H1 (cell line): ENCODE measurements around the gene PRRC2A. TPM values are rescaled to one million over a fixed set of nuclear protein-coding genes. Genes with fewer than 3 reads are reported as not detected.

Experiments used
- CTCF ChIA-PET: fragments of 300-600 bp; sonication (Branson Sonifier 250); formaldehyde crosslinking; loops from one replicate; lab custom pipeline; 2021; ENCODE audit not compliant: partially characterized antibody; lab: Charles Lee
- POLR2A ChIA-PET: fragments of 300-600 bp; sonication (Branson Sonifier 250); formaldehyde crosslinking; loops from one replicate; lab custom pipeline; 2021; ENCODE audit warnings: inconsistent platforms; ENCODE audit not compliant: partially characterized antibody; lab: Charles Lee
- DNase-seq, 2 experiments: peaks; one replicate each; pipeline versions ENCODE4 v3.0.0 to v3.0.0-alpha.2; 2010 to 2022; ENCODE audit warnings: low spot score in 2 of 2, low read depth in 1 of 2, mixed read lengths in 1 of 2
- FAIRE-seq: peaks from 2 replicates; lab custom pipeline; 2011; peaks lifted over from hg19 to GRCh38; lab: Jason Lieb, UNC
- H2AFZ ChIP-seq: 2 replicates; pipeline ENCODE4 v1.8.1; 2012; ENCODE audit warnings: low read length, inconsistent platforms
- H2AK5ac ChIP-seq: 2 replicates; pipeline ENCODE4 v1.6.1; 2013; ENCODE audit warnings: low read depth, low read length
- H2BK120ac ChIP-seq: replicated peaks from 2 replicates; pipeline ENCODE3; 2013; ENCODE audit warnings: low read depth, low read length, inconsistent platforms
- H2BK12ac ChIP-seq: 2 replicates; pipeline ENCODE4 v1.6.1; 2013; ENCODE audit warnings: low read depth, low read length
- H2BK15ac ChIP-seq: 2 replicates; pipeline ENCODE4 v1.6.1; 2013; ENCODE audit warnings: low read length
- H2BK20ac ChIP-seq: 2 replicates; pipeline ENCODE4 v1.6.1; 2013; ENCODE audit warnings: low read length
- H2BK5ac ChIP-seq: 2 replicates; pipeline ENCODE4 v1.6.1; 2013; ENCODE audit warnings: low read depth, low read length
- H3K14ac ChIP-seq: 2 replicates; pipeline ENCODE4 v1.6.1; 2013; ENCODE audit warnings: inconsistent platforms; ENCODE audit not compliant: insufficient read length
- H3K18ac ChIP-seq: 2 replicates; pipeline ENCODE4 v1.6.1; 2013; ENCODE audit warnings: low read length; ENCODE audit errors: extremely low read depth
- H3K23ac ChIP-seq: 2 replicates; pipeline ENCODE4 v1.6.1; 2013; ENCODE audit warnings: inconsistent platforms; ENCODE audit not compliant: insufficient read length
- H3K23me2 ChIP-seq: 2 replicates; pipeline ENCODE4 v1.6.1; 2013; ENCODE audit warnings: low read depth, low read length
- H3K27ac ChIP-seq: 2 replicates; pipeline ENCODE4 v1.6.1; 2011; ENCODE audit warnings: low read depth, low read length, inconsistent platforms
- H3K27me3 ChIP-seq, 4 experiments: replicated peaks in 1 of 4; 1 replicate in 1 of 4; 2 replicates in 3 of 4; pipeline versions ENCODE4 v1.6.1 to v1.8.1; 2011 to 2013; ENCODE audit warnings: low read length in 3 of 4, mild to moderate bottlenecking in 3 of 4, inconsistent platforms in 2 of 4, mixed read lengths in 2 of 4, moderate library complexity in 1 of 4; ENCODE audit not compliant: control insufficient read depth in 3 of 4, insufficient read depth in 3 of 4; ENCODE audit errors: extremely low read depth in 1 of 4
- H3K36me3 ChIP-seq, 4 experiments: 2 replicates each; pipeline versions ENCODE4 v1.6.1 to v1.8.1; 2011 to 2013; ENCODE audit warnings: mild to moderate bottlenecking in 4 of 4, low read length in 3 of 4, moderate library complexity in 2 of 4, control low read depth in 1 of 4, inconsistent platforms in 1 of 4; ENCODE audit not compliant: insufficient read depth in 4 of 4, control insufficient read depth in 2 of 4
- H3K4ac ChIP-seq: replicated peaks from 2 replicates; pipeline ENCODE3; 2013; ENCODE audit warnings: low read length, low read depth, mixed read lengths, inconsistent platforms; ENCODE audit not compliant: insufficient read length
- H3K4me1 ChIP-seq, 4 experiments: replicated peaks in 1 of 4; 1 replicate in 1 of 4; 2 replicates in 3 of 4; pipeline versions ENCODE4 v1.6.1 to v1.8.1; 2011 to 2013; ENCODE audit warnings: low read length in 3 of 4, inconsistent platforms in 2 of 4, mixed read lengths in 1 of 4; ENCODE audit not compliant: insufficient read depth in 4 of 4, control insufficient read depth in 3 of 4
- H3K4me2 ChIP-seq, 2 experiments: 2 replicates each; pipeline versions ENCODE4 v1.6.1 to v1.8.1; 2011 to 2013; ENCODE audit warnings: low read depth in 2 of 2, low read length in 2 of 2, control low read depth in 1 of 2, inconsistent platforms in 1 of 2, mild to moderate bottlenecking in 1 of 2; ENCODE audit not compliant: insufficient read depth in 1 of 2
- H3K4me3 ChIP-seq, 4 experiments: fragments of 200-600, 300-600 bp in 1 of 4; sonication (generic), shearing (Covaris generic), sonication (Bioruptor Twin) in 1 of 4; 2 replicates each; pipeline versions ENCODE4 v1.5.1 to v1.8.1; 2011 to 2016; ENCODE audit warnings: low read length in 4 of 4, low read depth in 3 of 4, control low read depth in 2 of 4, inconsistent platforms in 2 of 4, mild to moderate bottlenecking in 2 of 4, mixed read lengths in 1 of 4, moderate library complexity in 1 of 4; ENCODE audit not compliant: insufficient read depth in 2 of 4; ENCODE audit errors: extremely low read depth in 1 of 4
- H3K56ac ChIP-seq: replicated peaks from 2 replicates; pipeline ENCODE3; 2013; ENCODE audit warnings: low read depth, mild to moderate bottlenecking, mixed read lengths, low read length, inconsistent platforms; ENCODE audit not compliant: insufficient read length
- H3K79me1 ChIP-seq: 2 replicates; pipeline ENCODE4 v1.6.1; 2013; ENCODE audit warnings: low read depth, low read length, control low read depth
- H3K79me2 ChIP-seq, 2 experiments: 2 replicates each; pipeline versions ENCODE4 v1.6.1 to v1.8.1; 2012 to 2013; ENCODE audit warnings: low read length in 2 of 2, mild to moderate bottlenecking in 2 of 2, inconsistent platforms in 1 of 2; ENCODE audit not compliant: insufficient read depth in 2 of 2, control insufficient read depth in 1 of 2
- H3K9ac ChIP-seq, 4 experiments: replicated peaks in 1 of 4; 1 replicate in 1 of 4; 2 replicates in 3 of 4; pipeline versions ENCODE4 v1.6.1 to v1.8.1; 2011 to 2013; ENCODE audit warnings: low read depth in 3 of 4, low read length in 3 of 4, control low read depth in 2 of 4, mild to moderate bottlenecking in 2 of 4, moderate library complexity in 2 of 4, inconsistent platforms in 1 of 4; ENCODE audit errors: extremely low read depth in 1 of 4
- H3K9me3 ChIP-seq, 2 experiments: 2 replicates each; pipeline versions ENCODE4 v1.6.1 to v1.8.1; 2012 to 2013; ENCODE audit warnings: mild to moderate bottlenecking in 2 of 2, moderate library complexity in 2 of 2, control low read depth in 1 of 2, inconsistent platforms in 1 of 2, low read depth in 1 of 2, low read length in 1 of 2, mixed read lengths in 1 of 2; ENCODE audit not compliant: insufficient read depth in 2 of 2
- H4K20me1 ChIP-seq, 2 experiments: replicated peaks in 1 of 2; 2 replicates each; pipeline versions ENCODE3 to v1.8.1; 2011 to 2013; ENCODE audit warnings: inconsistent platforms in 2 of 2, low read length in 2 of 2, mild to moderate bottlenecking in 1 of 2; ENCODE audit not compliant: insufficient read depth in 2 of 2, control insufficient read depth in 1 of 2
- H4K5ac ChIP-seq: 2 replicates; pipeline ENCODE4 v1.6.1; 2013; ENCODE audit warnings: low read length, low read depth, mixed read lengths, inconsistent platforms; ENCODE audit not compliant: insufficient read length
- H4K8ac ChIP-seq: 2 replicates; pipeline ENCODE4 v1.8.0; 2013; ENCODE audit warnings: mild to moderate bottlenecking, moderate library complexity, low read length, inconsistent platforms; ENCODE audit not compliant: insufficient read depth; ENCODE audit errors: extremely low read depth
- H4K91ac ChIP-seq: replicated peaks from 2 replicates; pipeline ENCODE3; 2013; ENCODE audit warnings: low read length, mixed read lengths, inconsistent platforms; ENCODE audit not compliant: insufficient read length
- CTCF ChIP-seq, 3 experiments: IDR thresholded peaks; 1 replicate in 2 of 3; 2 replicates in 1 of 3; pipeline versions ENCODE4 v1.5.1 to v1.6.1; 2011; ENCODE audit warnings: low read length in 3 of 3, mild to moderate bottlenecking in 3 of 3, inconsistent platforms in 2 of 3, low read depth in 1 of 3, moderate library complexity in 1 of 3; ENCODE audit not compliant: insufficient read depth in 1 of 3; ENCODE audit errors: control extremely low read depth in 1 of 3
- RBBP5 ChIP-seq: IDR thresholded peaks from 2 replicates; pipeline ENCODE4 v1.7.1; 2012; ENCODE audit warnings: low read depth, mild to moderate bottlenecking, inconsistent platforms, low read length, moderate library complexity, borderline replicate concordance
- WGBS, 2 experiments: shearing (Covaris generic) in 1 of 2; methylation state at CpG; one replicate each; pipeline versions ENCODE4 v1.1.6 to v1.1.7; 2013 to 2015; ENCODE audit warnings: low lambda C conversion rate in 2 of 2, mixed read lengths in 2 of 2, inconsistent platforms in 1 of 2, low coverage in 1 of 2, missing lambda C conversion rate in 1 of 2; ENCODE audit not compliant: insufficient replicate concordance in 2 of 2, insufficient coverage in 1 of 2, insufficient read length in 1 of 2; ENCODE audit errors: extremely low coverage in 1 of 2, missing lambda C conversion rate in 1 of 2; 5-methylcytosine and 5-hydroxymethylcytosine counted together
- polyA plus RNA-seq, 7 experiments: library from polyadenylated mRNA; depleted of rRNA in 3 of 7; stranded (reverse) in 5 of 7; unstranded in 2 of 7; fragments of >200 nt in 5 of 7; fragments of 200-250 nt in 2 of 7; gene quantifications; 1 replicate in 5 of 7; 2 replicates in 1 of 7; 4 replicates in 1 of 7; pipeline versions ENCODE4 v1.2.1 to v1.2.3, GENCODE V29; 2011 to 2013; ENCODE audit warnings: missing spikeins in 2 of 7, mixed read lengths in 2 of 7
- total RNA-seq: library from RNA; stranded (reverse); fragmentation: NEBNext Ultra II Directional; extraction: Animal tissue kit (Norgen Biotek cat#: 25700); gene quantifications from 2 replicates; pipeline ENCODE4 v1.2.1, GENCODE V29; 2021

Gene PRRC2A
- total and polyA plus RNA-seq, 2 of the 8 experiments (the other 6 are each of a cell fraction or from before 2014, with no cell fraction given) = 118 to 300 TPM

- Histone ChIP-seq H3K27me3 (no peaks in the 10 kb centered on the region), H3K79me2 (peaks cover 0 to 45% of the 10 kb centered on the region in 2 experiments; a peak in 3 of 4 replicates), H2AFZ (no peak overlapping the region), H3K27ac (no peak overlapping the region), H3K4me3 (peak overlapping the region in 3 of 4 experiments; percentile 85 to 94 (median 90); a peak in 5 of 8 replicates), H2BK120ac (no peak overlapping the region), H2BK15ac (no peak overlapping the region), H3K56ac (no peak overlapping the region), H3K14ac (no peak overlapping the region), H3K23ac (no peak overlapping the region), H3K23me2 (peaks cover 9% of the 10 kb centered on the region), H4K91ac (no peak overlapping the region), H3K4me1 (peaks cover 0 to 15% (median 4%) of the 10 kb centered on the region in 4 experiments; a peak in 5 of 7 replicates), H2AK5ac (no peak overlapping the region), H3K79me1 (peaks cover 10% of the 10 kb centered on the region), H3K36me3 (peaks cover 4 to 19% (median 9%) of the 10 kb centered on the region in 4 experiments; a peak in 6 of 8 replicates), H3K9ac (no peak overlapping the region), H4K5ac (no peak overlapping the region), H3K4me2 (peak overlapping the region; percentile 94 to 95), H3K4ac (no peak overlapping the region), H3K18ac (no peak overlapping the region), H2BK5ac (no peak overlapping the region), H2BK20ac (no peak overlapping the region), H3K9me3 (no peaks in the 10 kb centered on the region), H4K20me1 (peaks cover 1 to 3% of the 10 kb centered on the region in 2 experiments), H2BK12ac (no peak overlapping the region), H4K8ac (no peak overlapping the region)
- FAIRE-seq (no peak), DNase-seq (no peak)
- ChIA-PET POLR2A (interaction anchor here (0.5 to 25.5 kb wide), 30 partner anchors 8 to 202 kb away, joined by 3 to 883 read pairs (median 4); partner anchors contain the start of genes AIF1, APOM, ATP6V1G2 and BAG6), CTCF (interaction anchor here (0.6 to 2.1 kb wide), 18 partner anchors 8 to 226 kb away, joined by 3 to 6 read pairs (median 3); partner anchors contain the start of genes ATP6V1G2, BAG6 and LY6G5B)
- 90% methylated on average over 11 of the region's 12 CpGs; no CpG with 5 or more reads in 1 of the 2 experiments for WGBS, 2 experiments
- no peak for TF ChIP-seq CTCF (IDR thresholded peaks at IDR 0.05; ENCODE audit: control extremely low read depth in 1 of 3, insufficient read depth in 1 of 3, low read depth in 1 of 3, low read length in 3 of 3)
- TF ChIP-seq RBBP5 = no peak
Observed at GRCh38 chr6:31661262-31662123, 41.0 kb downstream of the PRRC2A start.
